Measurements from ENCODE around the gene SMAP2. TPM values are rescaled to one million over a fixed set of nuclear protein-coding genes. Genes with fewer than 3 reads are reported as not detected.

SMAP2 gene
- total and polyA plus RNA-seq, 2 donors (not counting 1 experiment from before 2014, with no cell fraction given): 16.7 to 28.7 TPM

GRCh38 chr1:40432644-40433390 is 59.3 kb downstream of the SMAP2 start:
- Histone ChIP-seq H3K27me3 (ENCODE audit: control insufficient read depth, insufficient read depth, low read length) (no peaks in the 10 kb centered on the region), H3K4me1 (ENCODE audit: control insufficient read depth, extremely low read depth, insufficient read depth, low read length) (no peaks in the 10 kb centered on the region), H3K4me2 (ENCODE audit: extremely low read depth, insufficient read depth, low read length) (no peak overlapping the region), H3K9ac (ENCODE audit: insufficient read depth, low read length) (no peak overlapping the region), H3K4me3 (replicated peaks in 1 of 4; ENCODE audit: control extremely low read depth in 1 of 4, insufficient read depth in 1 of 4, low read depth in 3 of 4, low read length in 4 of 4) (no peak overlapping the region), H4K20me1 (ENCODE audit: control insufficient read depth, extremely low read depth, insufficient read depth, low read length) (no peaks in the 10 kb centered on the region), H2AFZ (ENCODE audit: low read length) (no peak overlapping the region), H3K79me2 (ENCODE audit: control insufficient read depth, insufficient read depth, low read length) (no peaks in the 10 kb centered on the region), H3K27ac (ENCODE audit: insufficient read depth, low read length) (no peak overlapping the region), H3K9me3 (ENCODE audit: control insufficient read depth, insufficient read depth, low read depth, low read length) (no peaks in the 10 kb centered on the region), H3K36me3 (ENCODE audit: control insufficient read depth, insufficient read depth, low read length) (no peaks in the 10 kb centered on the region)
- TF ChIP-seq EZH2 (IDR thresholded peaks at IDR 0.05; ENCODE audit: low read length, missing control alignments): no peak
- TF ChIP-seq, protein P1, sequence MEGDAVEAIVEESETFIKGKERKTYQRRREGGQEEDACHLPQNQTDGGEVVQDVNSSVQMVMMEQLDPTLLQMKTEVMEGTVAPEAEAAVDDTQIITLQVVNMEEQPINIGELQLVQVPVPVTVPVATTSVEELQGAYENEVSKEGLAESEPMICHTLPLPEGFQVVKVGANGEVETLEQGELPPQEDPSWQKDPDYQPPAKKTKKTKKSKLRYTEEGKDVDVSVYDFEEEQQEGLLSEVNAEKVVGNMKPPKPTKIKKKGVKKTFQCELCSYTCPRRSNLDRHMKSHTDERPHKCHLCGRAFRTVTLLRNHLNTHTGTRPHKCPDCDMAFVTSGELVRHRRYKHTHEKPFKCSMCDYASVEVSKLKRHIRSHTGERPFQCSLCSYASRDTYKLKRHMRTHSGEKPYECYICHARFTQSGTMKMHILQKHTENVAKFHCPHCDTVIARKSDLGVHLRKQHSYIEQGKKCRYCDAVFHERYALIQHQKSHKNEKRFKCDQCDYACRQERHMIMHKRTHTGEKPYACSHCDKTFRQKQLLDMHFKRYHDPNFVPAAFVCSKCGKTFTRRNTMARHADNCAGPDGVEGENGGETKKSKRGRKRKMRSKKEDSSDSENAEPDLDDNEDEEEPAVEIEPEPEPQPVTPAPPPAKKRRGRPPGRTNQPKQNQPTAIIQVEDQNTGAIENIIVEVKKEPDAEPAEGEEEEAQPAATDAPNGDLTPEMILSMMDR (conservative IDR thresholded peaks at IDR 0.05 in 1 of 2, IDR thresholded peaks at IDR 0.05 in 1 of 2; ENCODE audit: low read depth in 1 of 2, low read length in 2 of 2): no peak
- peak in 1 of 2 donors; percentile 65 for DNase-seq (ENCODE audit: low read depth in 2 of 2)

GRCh38 chr1:40435471-40435870 is 61.9 kb downstream of the SMAP2 start:
- H4K20me1 ChIP-seq (ENCODE audit: control insufficient read depth, extremely low read depth, insufficient read depth, low read length): no peaks in the 10 kb centered on the region
- no peak overlapping the region for H3K9ac ChIP-seq (ENCODE audit: insufficient read depth, low read length)
- peak; percentile 21 to 93 for DNase-seq (ENCODE audit: low read depth in 2 of 2)
- H3K4me1 ChIP-seq (ENCODE audit: control insufficient read depth, extremely low read depth, insufficient read depth, low read length): no peaks in the 10 kb centered on the region
- no peak overlapping the region for H3K4me2 ChIP-seq (ENCODE audit: extremely low read depth, insufficient read depth, low read length)
- TF ChIP-seq, protein P1 (conservative IDR thresholded peaks at IDR 0.05 in 1 of 2, IDR thresholded peaks at IDR 0.05 in 1 of 2; ENCODE audit: low read depth in 1 of 2, low read length in 2 of 2): no peak
- TF ChIP-seq EZH2 (IDR thresholded peaks at IDR 0.05; ENCODE audit: low read length, missing control alignments): no peak
- no peaks in the 10 kb centered on the region for H3K9me3 ChIP-seq (ENCODE audit: control insufficient read depth, insufficient read depth, low read depth, low read length)
- H3K79me2 ChIP-seq (ENCODE audit: control insufficient read depth, insufficient read depth, low read length): no peaks in the 10 kb centered on the region
- H3K36me3 ChIP-seq (ENCODE audit: control insufficient read depth, insufficient read depth, low read length): no peaks in the 10 kb centered on the region
- no peak overlapping the region for H3K27ac ChIP-seq (ENCODE audit: insufficient read depth, low read length)
- no peaks in the 10 kb centered on the region for H3K27me3 ChIP-seq (ENCODE audit: control insufficient read depth, insufficient read depth, low read length)
- H2AFZ ChIP-seq (ENCODE audit: low read length): no peak overlapping the region
- H3K4me3 ChIP-seq (replicated peaks in 1 of 4; ENCODE audit: control extremely low read depth in 1 of 4, insufficient read depth in 1 of 4, low read depth in 3 of 4, low read length in 4 of 4): no peak overlapping the region

DNA sequence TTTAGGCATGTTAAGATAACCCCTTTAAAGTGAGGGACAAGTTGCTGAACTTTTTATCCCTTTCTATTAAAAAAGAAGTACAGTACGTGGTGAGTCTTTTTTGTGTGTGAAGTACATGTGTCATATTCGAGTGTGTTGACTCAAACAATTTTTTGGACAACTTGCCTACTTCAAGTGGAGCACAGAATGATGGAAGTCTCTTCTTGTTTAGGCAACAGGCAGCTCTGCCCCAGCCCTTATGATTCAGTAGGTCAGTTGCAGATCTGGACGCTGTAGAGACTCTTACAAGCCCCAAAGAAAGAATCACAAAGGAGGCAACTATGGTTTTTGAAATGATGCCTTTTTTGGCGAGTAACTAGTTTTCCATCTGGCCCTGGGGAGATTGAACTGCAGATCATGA is 62.3 kb downstream of the SMAP2 start:
- Histone ChIP-seq H3K4me1 (ENCODE audit: control insufficient read depth, extremely low read depth, insufficient read depth, low read length) (no peaks in the 10 kb centered on the region), H3K27me3 (ENCODE audit: control insufficient read depth, insufficient read depth, low read length) (no peaks in the 10 kb centered on the region), H4K20me1 (ENCODE audit: control insufficient read depth, extremely low read depth, insufficient read depth, low read length) (no peaks in the 10 kb centered on the region), H3K4me3 (replicated peaks in 1 of 4; ENCODE audit: control extremely low read depth in 1 of 4, insufficient read depth in 1 of 4, low read depth in 3 of 4, low read length in 4 of 4) (no peak overlapping the region), H3K4me2 (ENCODE audit: extremely low read depth, insufficient read depth, low read length) (no peak overlapping the region), H3K9me3 (ENCODE audit: control insufficient read depth, insufficient read depth, low read depth, low read length) (no peaks in the 10 kb centered on the region), H3K27ac (ENCODE audit: insufficient read depth, low read length) (no peak overlapping the region), H3K36me3 (ENCODE audit: control insufficient read depth, insufficient read depth, low read length) (no peaks in the 10 kb centered on the region), H3K79me2 (ENCODE audit: control insufficient read depth, insufficient read depth, low read length) (no peaks in the 10 kb centered on the region), H3K9ac (ENCODE audit: insufficient read depth, low read length) (no peak overlapping the region), H2AFZ (ENCODE audit: low read length) (no peak overlapping the region)
- DNase-seq (ENCODE audit: low read depth in 2 of 2): peak; percentile 14 to 86
- TF ChIP-seq, protein P1 (conservative IDR thresholded peaks at IDR 0.05 in 1 of 2, IDR thresholded peaks at IDR 0.05 in 1 of 2; ENCODE audit: low read depth in 1 of 2, low read length in 2 of 2): no peak
- TF ChIP-seq EZH2 (IDR thresholded peaks at IDR 0.05; ENCODE audit: low read length, missing control alignments): no peak

Measured in fibroblast of lung (primary cell).